GM12865 (cell line): ENCODE measurements around the gene CEP126.

Experiments
- DNase-seq: peaks from one replicate; pipeline ENCODE4 v3.0.0; 2010; ENCODE audit warnings: low read depth
- H3K4me3 ChIP-seq: 2 replicates; pipeline ENCODE4 v1.5.1; 2011; ENCODE audit warnings: mild to moderate bottlenecking, low read depth, low read length, control low read depth
- TF ChIP-seq, protein P1 (sequence below): IDR thresholded peaks from 2 replicates; pipeline ENCODE4 v1.5.1; 2011; ENCODE audit warnings: low read length, control low read depth, low read depth, inconsistent platforms; ENCODE audit not compliant: insufficient read depth; ENCODE audit errors: missing control alignments

Gene CEP126

DNA sequence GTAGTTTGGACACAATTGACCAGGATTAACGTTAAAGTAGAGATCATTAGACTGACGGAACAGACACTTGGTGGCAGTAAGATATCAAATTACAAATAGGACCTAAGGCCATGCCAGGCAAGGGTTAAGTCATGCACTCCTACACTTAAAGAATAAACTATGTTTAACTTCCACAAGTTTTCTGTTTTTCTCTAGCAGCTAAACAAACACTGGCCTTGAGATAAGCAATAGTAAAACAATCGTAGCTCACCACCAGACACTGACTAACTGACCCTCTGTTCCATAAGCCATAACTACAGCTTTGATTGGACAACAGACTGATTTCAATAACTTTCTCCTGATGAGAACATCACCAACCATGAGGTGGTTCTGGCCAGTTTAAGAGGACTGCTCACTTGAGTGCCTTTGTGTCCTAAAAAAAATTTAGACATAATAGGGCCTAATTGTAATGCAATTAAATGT, 2.0 kb upstream of the CEP126 start:
- no peak for DNase-seq
- H3K4me3 ChIP-seq, result no peak overlapping the region
- TF ChIP-seq, protein P1, sequence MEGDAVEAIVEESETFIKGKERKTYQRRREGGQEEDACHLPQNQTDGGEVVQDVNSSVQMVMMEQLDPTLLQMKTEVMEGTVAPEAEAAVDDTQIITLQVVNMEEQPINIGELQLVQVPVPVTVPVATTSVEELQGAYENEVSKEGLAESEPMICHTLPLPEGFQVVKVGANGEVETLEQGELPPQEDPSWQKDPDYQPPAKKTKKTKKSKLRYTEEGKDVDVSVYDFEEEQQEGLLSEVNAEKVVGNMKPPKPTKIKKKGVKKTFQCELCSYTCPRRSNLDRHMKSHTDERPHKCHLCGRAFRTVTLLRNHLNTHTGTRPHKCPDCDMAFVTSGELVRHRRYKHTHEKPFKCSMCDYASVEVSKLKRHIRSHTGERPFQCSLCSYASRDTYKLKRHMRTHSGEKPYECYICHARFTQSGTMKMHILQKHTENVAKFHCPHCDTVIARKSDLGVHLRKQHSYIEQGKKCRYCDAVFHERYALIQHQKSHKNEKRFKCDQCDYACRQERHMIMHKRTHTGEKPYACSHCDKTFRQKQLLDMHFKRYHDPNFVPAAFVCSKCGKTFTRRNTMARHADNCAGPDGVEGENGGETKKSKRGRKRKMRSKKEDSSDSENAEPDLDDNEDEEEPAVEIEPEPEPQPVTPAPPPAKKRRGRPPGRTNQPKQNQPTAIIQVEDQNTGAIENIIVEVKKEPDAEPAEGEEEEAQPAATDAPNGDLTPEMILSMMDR, result no peak

DNA sequence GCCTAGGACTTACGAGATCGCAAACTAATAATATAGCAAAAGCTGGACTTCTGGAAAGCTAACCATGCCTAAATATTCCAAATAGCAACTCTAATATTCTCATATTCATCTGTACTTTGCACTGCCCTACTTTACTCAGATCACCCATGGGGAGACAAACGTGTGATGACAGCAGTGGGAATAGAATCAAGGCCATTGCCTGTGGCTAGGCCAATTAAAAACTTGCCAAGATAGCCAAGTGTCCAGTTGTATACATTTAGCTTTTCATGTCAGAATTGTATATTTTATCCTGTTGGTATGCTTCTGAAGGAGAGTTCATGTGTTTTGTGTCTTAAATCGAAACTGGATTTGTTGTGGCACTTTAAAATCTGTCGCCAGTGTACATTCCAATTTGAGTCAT, 1.2 kb upstream of the CEP126 start:
- DNase-seq, result no peak
- H3K4me3 ChIP-seq, result no peak overlapping the region
- TF ChIP-seq, protein P1, result no peak

DNA sequence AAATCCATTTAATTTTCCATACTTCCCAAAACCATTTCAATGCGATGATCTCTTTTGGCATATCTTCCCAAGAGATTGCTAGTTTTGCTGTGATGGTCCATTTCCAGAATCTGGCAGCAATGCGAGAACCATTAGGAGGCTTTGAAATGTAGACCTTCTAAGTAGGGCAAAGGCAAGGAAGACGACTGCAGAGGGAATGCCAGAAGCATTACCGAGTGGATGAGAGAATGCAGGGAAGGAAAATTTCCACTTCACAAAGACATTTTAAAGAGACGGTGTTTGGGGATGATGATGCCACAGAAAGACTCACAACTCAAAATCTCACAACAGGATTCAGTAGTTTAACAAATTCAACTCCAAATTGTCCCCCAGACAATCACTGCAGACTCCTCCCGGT, 471 bp upstream of the CEP126 start:
- no peak for DNase-seq
- TF ChIP-seq, protein P1, result no peak
- H3K4me3 ChIP-seq, result peak overlapping the region; percentile 55

DNA sequence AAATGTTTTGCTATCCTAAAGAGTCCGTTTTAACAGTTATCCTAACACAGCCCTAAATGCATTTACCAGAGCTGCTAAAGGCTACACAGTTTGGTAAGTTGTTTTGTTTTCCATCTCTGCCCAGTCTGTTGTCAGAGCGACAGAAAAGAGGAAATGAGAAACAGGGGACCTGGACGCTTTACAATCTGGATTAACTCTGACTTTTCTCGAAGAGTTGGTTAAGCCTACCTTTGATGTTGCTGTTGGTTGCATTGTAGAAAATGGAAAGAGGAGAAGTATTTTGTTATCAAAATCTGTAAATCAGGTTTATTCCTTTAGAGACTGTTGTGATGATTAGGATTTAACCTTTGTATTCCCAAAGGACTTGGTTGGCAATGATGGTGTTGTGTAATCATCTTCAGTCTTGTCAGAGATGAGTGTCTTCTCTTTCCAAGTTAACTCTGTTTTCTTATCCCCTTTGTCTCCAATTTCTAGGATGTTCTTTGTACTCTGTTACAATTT, 1.0 kb downstream of the CEP126 start:
- H3K4me3 ChIP-seq, result no peak overlapping the region
- TF ChIP-seq, protein P1, result no peak
- DNase-seq, result peak; percentile 40

DNA sequence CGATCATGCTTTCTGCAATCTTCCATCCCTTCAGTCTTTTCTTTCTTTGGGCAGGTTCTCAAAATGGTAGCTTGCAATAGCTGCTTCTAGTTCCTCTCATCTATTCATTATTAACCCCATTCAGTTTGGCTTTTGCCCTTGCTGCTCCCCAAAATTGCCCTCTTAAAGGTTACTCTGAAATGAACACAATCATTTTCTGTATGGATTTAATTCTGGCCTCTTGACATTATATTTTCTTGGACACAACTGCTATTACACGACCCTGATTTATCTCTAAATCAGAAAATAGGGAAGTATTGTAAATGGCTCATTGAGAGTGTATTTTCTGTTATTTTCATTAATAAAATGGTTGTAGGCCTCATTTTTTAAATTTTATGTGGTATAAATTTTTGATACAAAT, 1.6 kb downstream of the CEP126 start, which contains the start of gene ANGPTL5:
ANGPTL5 (minus strand) TSS at position 101 of the 400 bp plus-strand sequence. CDS start 8,613 bp downstream, outside the sequence.
- TF ChIP-seq, protein P1, result no peak
- DNase-seq, result no peak

DNA sequence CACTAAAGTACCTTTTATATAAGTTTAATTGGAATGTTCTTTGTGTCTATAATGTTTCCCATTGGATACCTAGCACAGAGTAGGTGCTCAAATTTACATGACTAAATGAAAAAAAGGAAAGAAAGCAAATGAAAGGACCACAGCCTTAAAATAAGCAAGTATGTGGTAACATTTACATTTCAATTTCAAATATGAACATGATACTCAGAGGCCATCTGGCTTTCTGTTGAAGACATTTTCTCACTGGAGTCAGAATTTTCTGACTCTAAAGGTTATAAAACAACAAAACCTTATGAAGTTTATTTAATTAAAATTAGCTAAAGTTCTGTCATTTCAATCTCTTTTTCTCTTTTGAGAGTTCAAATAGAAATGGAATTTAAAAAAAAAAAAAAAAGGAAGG, 2.4 kb downstream of the CEP126 start:
- H3K4me3 ChIP-seq, result no peak overlapping the region
- DNase-seq, result no peak
- TF ChIP-seq, protein P1, result no peak

More for the DNA sequence above, 1.6 kb downstream of the CEP126 start, which contains the start of gene ANGPTL5:
- peak within 1 kb of the TSS; percentile 55; the same call in 1 of the 2 replicates for H3K4me3 ChIP-seq

DNA sequence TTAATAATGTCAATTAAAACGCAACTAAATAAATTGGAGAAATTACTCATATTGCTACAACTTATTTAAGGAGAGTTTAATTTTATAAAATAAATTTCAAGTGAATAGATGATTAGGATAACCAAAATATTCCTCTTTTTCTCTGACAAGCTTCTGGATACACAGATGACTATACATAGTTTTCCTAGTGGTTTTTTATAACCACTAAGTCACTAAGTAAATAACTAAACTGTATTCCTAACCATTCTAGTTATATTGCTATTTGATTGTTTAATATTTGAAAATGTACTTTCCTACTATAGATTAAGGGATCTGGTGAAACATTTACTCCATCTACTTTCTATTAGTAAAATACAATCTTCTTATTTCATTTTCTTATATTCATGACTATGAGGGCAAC, 6.2 kb downstream of the CEP126 start:
- DNase-seq, result no peak
- no peak overlapping the region for H3K4me3 ChIP-seq
- TF ChIP-seq, protein P1, result no peak
